DMS 273 (cell line): ENCODE measurements around the gene FAM98B.

Experiments used
- DNase-seq: peaks from one replicate; lab custom pipeline; 2025; ENCODE audit not compliant: unreplicated experiment; lab: John Stamatoyannopoulos, UW

The FAM98B gene

DNA sequence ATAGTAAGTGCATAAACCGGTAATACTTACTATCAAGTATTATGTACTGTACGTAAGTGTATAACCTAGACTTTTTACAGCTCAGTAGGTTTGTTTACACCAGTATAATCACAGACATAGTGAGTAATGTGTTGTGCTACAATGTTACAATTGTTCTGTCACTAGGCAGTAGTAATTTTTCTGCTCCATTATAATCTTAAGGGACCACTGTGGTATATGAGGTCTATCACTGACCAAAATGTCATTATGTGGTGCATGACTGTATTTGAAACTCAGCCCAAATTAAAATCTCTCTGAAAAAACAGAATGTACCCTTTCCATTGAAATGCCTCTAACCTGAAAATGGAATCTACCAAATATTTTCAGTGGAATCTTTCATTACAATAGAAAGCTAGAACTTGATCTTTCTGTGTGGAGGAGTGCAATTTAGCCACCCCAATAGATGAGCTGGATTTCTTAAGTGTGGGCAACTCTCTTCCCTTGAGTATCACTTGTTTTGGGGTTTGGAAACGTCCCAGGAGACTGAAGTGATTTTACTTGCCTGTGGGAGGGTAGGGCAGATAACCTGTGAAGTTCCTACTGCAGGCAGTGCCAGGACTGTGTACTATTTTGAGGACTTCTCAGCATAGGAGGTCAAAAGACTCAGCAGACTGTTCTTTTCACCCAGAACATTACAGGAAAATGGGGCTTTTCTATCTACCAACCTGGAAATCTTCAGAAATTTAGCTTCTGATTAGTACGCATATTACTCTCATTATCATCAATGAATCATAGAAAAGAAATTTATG, 50.9 kb downstream of the FAM98B start:
- no peak for DNase-seq

DNA sequence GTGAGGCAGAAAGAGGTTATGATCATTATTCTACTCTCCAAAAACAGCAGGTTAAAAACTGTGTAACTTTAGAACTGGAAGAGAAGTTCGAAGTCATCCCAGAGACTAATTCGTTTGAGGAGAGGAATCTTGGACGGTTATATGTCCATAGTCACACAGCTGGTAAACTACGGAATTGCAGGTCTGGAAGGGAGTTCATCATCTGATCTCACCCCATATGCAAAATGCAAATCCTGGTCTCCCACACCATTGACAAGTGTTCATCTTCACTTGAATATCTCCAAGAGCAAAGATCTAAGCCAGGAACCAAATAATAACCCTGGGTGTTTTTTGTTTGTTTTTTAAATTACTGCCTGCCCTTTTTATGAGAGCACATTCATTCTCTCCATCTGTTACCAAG, 53.1 kb downstream of the FAM98B start:
- DNase-seq, result no peak

DNA sequence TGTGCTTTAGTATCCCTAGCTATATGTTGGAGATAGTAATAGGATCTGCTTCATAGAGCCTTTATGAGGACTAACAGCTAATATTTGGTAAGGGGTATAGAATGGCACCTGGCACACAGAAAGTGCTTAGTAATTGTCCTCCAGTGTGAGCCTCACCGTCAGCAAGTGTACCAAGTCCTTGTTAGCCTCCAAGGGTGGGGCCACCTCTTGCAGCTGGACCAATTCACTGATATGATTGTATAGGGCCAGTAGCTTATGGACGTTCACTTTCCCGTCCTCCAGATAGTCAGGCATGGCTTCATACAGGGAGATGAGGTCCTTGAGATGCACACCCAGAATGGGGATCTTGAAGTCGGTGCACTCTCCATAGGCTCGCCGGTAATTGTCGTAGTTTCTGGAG, 53.6 kb downstream of the FAM98B start:
- no peak for DNase-seq

DNA sequence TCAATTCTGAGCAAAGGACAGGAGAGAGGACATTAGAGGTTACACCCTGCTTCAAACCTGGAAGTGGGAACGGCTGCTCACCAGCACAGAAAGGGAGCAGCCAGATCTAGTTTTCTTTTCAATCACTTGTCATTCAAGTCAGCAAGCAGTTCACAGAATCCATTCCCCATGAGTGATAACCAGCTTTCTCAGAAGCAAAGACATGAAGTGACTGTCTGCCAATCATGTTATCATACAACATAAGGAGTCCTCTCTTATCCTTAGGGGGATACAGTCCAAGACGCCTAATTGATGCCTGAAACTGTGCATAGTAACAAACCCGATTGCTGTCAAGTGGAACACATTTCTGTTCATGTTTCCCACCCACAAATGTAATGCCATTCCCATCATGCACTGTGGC, 54.7 kb downstream of the FAM98B start:
- no peak for DNase-seq

DNA sequence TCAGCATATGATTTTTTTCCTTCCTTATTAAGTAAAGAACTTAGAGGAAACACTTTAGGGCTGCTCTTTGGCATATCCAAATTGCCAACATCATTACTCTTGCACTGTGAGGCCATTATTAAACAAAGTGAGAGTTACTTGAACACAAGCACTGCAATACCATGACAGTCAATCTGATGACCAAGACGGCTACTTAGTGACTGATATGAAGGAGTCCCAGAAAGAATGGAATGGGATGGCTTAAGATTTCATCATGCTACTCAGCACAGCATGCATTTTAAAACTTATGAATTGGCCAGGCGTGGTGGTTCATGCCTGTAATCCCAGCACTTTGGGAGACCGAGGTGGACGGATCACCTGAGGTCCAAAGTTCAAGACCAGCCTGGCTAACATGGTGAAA, 55.2 kb downstream of the FAM98B start:
- no peak for DNase-seq

DNA sequence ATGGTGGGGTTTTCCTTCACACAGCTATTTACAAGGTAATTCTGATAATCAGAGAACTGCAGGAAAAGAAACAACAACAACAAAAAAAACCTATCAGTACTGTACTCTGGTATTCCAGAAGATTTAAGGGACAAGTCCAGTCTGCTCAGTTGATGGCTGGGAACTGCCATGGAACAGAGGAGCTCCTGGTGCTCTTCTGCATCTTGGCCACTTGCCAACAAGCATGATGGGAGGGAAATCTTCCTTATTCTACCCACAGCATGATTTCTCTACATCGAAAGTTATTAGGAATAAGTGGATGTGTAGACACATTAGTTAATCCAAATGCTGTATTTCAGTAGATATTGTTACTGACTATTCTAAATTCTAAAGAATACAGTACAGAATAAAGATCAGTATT, 59.0 kb downstream of the FAM98B start:
- DNase-seq, result peak; percentile 7

DNA sequence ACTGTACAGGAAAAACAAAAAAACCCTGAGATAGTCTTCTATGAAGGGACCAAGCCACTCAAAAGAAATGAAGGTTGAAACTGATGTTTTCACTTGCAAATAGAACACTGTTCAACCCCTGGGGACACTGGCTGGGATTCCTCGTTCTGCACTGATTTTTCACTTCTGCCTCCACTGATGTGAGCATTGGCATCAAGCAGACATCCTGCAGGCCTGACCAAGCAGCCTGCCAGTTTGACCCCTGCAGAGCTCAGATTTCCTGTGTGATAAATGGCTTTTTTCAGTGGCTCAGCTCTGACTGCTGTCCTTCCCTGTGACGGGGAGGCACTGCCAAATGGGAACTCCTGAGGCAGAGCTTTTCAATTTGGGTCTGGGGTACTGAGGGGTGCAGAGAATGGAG, 60.7 kb downstream of the FAM98B start:
- DNase-seq, result no peak

DNA sequence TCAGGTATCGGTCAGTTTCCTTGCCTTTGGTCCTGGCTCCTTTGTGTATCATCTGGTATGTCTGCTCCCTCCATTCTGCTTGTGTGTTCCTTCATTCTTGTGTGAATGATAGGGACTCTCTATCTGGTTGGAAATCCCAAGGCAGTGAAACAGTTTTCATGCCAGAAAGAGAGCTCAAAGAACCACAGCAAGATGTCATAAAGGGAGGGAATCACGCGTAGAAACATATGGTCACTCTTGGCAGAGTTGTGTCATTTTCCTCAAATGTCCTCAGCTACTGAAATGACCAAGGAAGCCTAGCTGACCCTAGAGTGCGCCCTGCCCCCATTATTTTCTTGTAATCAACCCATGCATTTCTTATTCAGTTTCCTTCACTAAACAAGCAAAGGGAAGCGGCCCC, 62.7 kb downstream of the FAM98B start:
- DNase-seq, result no peak

DNA sequence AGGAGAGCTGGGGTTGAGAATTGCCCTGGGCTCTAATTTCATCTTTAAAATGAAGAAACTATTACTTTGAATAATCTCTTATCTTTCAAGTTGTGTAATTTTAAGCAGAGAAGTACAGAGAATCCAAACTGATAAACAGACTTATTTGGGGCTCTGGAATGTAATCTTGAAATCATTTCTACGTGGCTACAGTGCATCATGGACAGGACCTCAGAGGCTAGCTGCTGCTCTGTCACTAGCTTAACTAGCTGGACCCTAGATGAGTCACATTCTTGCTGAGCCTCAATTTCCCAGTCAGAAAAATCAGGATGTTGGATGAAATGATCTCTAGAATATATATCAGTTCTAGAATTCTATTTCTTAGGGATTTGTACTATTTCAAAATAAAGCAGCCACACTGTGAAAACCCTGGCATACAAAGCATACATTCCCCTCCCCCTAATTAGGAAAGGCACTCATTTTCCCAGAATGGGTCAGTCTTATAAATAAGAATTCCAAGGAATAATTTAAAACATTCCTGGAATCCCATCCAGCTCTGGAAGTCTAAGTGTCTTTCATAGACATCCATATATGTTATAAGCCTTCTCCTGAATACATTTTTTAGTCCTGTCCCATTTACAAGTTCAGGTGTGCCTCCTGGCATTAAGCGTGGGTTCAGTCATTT, 63.5 kb downstream of the FAM98B start:
- DNase-seq, result no peak

DNA sequence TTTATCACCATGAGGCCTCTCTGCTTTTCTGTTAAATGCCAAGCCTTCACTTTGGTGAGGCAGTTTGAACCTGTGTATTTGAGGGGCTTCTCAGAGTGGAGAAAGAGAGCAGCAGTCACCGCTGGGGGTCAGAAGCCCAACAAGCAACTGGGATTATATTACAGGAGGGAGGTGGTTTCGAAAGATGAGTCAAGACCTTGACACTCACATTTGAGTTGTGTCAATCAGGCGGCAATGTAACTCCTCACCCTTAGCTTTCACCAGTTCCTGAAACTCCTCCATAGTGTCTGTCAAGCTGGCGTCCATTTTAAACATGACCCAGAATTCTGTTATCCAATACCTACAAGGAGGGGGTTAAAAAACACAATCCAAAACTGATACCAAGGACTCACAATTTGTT, 64.2 kb downstream of the FAM98B start:
- no peak for DNase-seq

DNA sequence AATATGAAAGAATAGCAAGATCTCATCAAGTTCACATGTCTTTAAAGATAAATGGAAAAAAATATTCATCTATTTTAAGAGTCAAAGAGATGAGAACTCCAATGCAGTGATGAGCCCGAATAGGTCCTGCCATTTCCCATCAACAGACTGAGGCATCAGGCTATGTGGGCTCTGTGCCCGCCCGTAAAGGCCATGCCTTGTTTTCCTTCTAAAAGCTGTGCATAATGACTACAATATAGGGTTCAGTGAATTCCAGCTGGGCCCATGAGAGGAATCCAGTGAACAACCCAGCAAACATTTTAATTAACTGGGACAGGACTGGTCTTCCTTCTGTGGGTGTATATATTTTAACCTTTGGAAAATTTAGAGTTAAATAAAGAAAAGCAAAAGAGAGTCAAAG, 66.1 kb downstream of the FAM98B start:
- peak; percentile 3 for DNase-seq

DNA sequence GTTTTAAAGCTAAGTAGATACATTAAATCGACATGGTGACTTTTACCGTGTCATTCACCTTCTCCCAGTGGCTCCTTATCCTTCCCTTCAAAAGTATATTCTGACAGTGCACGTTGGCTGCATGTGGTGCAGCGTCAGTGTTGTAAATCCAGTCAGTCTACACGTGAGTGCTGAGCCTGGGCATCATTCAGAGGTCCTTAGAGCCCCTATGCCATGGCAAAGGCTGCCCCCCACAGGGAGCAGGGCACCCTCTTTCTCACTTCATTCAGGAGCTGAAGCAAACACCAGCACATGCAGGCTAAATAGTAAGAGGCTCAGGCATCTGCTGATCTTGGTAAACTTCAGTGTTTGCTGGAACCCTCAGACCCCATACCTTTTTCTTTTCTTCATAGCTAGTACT, 67.4 kb downstream of the FAM98B start:
- DNase-seq, result peak; percentile 2

DNA sequence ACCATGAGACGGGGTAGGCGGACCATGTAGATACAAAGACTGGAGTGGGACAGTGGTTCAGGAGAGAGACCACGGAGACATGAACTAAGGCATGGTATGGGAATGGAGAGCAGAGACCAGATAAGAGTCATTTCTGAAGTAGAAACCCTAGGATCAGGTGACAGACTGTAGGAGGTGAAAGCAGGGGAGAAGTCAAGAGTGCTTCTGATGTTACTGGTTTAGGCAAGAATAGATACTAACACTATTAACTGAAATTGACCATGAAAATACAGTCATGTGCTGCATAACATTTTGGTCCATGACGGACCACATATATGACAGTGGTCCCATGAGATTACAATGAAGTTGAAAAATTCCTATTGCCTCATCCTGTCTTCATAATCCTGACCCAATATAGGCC, 69.0 kb downstream of the FAM98B start:
- DNase-seq, result no peak

DNA sequence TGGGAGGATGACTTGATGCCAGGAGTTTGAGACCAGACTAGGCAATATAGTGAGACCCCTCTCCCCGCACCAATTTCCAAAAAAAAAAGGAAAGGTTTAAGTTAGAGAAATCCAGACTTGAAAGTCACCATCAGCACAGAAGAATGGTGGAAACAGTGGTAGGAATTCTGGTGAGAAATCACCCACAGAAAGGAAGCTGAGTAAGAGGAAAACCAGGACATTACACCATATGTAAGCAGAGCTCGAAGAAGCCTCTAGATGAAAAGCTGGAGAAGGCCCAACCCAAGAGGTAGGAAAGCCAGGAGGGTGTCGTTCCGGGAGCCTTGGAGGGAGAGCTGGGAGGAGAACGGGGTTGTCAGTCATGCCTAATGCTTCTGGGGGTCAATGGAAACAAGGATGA, 70.2 kb downstream of the FAM98B start:
- no peak for DNase-seq

DNA sequence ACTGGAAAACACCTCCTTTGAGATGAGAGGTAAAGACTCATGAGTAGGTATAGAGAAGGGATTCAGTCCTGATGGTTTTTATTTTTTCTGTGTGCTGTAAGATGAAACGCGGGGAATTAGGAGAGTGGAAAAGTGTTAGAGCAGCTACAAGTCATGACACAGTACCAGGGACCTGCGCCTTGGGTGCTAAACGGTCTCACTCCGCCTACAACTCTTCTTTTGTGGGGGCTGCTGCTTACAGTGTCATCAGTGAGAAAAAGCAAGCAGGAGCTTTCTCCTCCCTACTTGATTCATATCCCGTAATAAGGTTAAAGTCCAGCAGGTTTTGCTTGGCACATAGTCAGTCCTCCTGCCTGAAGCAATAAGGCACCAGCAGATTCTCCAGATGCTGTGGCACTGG, 71.6 kb downstream of the FAM98B start:
- DNase-seq, result no peak

DNA sequence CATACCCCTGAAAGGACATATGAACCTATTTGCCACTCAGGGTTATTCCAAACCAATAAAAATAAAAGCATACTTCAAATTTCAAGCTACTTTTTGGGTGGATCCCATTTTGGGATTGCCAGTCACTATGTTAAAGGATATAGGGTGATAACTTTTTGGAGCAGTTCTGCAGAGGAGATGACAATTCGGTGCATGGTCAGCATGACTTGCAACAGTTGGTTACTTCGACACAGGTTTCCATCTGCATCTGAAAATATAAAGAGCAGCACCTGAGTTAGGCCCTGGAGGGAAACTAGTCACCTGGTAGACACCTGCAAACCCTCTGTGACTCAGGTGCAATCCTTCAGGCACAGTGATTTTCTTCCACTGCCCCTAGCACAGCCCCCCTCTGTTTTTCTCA, 72.2 kb downstream of the FAM98B start:
- no peak for DNase-seq

DNA sequence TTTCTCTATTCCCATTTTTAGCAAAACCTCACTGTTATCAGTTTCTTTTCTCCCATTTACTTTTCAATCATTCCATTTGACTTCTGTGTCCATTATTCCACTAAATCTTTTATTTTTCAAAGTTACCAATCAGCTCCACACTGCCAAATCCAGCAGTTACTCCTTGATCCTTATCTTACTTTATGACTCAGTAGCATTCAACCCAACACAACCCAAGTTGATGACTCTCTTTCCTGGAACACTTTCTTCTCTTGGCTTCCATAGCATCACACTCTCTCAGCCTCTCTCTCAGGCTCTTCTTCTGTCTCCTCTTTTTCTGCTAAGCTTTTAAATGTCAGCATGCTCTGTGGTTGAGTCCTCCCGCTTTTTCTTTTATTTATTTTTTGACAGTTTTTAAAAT, 74.4 kb downstream of the FAM98B start:
- no peak for DNase-seq

DNA sequence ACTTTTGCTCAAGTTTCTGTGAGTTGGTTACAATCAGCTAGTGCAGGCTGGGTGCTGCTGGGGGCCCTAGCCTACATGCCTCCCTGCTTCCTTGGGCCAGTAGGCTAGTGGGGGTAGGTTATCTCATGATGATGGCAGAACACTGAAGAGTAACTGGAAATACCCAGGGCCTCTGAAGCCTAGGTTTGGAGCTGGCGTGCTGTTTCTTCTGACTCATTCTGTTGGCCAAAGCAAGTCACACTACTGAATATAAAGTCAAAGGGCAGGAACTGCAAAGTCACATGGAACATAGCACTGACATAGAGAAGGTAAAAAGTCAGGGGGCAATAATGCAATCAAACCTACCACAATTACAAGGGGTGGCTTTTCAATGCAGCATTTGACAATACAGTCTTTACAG, 76.2 kb downstream of the FAM98B start:
- DNase-seq, result no peak

DNA sequence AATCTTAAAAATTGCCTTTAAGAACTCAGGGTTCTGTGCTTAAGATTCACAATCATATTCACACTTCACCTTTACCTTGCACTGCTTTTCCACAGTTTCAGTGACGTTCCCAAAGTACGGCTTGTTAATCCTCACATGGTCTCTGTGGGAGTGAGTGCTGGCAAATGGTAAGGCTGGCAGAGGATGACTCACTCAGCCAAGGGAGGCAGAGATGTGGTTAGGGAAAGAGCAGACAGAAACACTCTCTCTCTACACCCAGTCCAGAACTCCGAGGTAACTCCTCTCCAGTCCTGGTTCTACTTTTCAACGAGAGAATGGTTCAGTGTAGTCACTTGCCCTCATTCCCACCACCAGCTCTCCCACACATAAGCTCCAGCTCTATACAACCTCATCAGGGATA, 77.6 kb downstream of the FAM98B start:
- DNase-seq, result no peak

DNA sequence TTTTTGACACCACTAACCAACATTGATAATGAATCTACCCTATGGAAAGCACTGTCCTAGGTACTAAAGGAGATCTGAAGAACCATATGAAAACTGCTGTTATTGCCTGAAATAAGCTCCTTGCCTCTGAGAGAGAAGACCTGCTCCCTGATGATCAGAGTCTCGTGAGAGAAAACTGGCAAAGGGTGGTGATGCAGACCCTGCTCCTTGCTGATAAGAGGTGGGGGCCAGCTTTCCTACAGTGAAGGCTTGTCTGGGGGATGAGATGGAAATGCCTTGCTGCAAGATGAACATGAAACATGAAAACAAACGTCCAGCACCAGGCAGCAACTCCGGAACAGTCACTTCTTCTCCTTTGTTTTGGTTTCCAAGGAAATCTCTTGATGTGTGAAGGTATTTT, 78.8 kb downstream of the FAM98B start:
- no peak for DNase-seq

DNA sequence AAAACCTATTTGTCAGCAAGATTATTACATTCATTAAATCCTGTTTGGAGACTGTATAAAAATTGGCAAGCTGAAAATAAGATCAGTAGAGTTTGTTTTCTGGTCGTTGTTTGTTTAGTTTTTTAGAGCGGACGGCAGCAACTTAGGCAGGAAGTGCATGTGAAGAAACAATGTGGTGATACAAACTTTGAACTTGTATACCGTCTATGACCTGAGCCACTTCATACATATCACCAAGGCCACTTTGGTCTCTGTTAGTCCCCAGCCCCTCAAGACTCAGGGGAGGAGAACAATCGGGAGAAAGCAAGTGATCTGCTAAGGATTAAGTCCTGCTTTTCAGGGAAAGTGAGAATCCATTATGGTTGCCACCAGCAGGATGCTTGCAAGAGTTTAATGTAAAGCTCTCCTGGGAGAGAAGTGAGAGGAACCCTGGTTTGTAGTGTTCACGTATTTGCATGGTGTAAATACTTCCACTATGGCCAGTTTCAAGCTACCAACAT, 79.5 kb downstream of the FAM98B start:
- no peak for DNase-seq

DNA sequence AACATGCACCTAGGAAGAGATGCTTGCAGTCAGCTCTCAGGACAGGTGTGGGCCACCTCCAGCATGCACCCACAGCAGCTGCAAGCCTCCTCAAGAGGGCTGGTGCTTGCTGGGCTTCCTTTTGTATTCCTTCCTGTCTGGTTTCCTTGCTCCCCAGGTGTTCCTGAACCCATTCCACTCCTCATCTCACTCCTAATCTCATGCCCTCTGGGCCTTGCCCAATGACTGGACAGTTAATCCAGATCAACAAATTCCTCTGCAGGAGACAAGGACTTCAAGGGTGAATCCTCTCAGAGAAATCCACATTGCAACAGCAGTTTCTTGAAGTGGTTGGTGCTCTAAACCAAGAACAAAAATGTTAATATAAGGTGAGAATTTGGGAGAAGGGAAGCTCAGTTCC, 80.0 kb downstream of the FAM98B start:
- no peak for DNase-seq

DNA sequence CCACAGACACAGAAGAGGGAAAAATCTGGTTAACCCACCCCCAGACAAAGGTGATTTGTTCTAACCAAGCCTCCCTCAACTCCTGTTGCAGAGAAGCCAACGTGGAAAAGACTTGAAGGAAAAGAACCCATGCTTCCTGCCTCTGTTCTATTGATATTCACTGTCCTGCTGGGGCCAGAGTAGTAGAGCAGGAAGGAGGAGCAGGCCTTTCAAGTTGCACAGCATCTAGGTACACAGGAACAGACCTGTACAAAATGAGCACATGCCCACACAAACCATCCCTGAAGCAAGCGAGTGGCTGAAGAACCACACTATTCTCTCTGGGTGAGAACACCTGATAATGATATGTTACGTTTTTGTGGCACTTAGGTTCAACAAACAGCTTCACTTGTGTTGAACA, 80.8 kb downstream of the FAM98B start:
- DNase-seq, result no peak
